ENCODE data around the gene ROPN1L. TPM values are rescaled to one million over a fixed set of nuclear protein-coding genes. Genes with fewer than 3 reads are reported as not detected.
A peak's percentile ranks its signal among the peaks of the same experiment; 100 is the strongest.

The ROPN1L gene
- total RNA-seq, 1 donor from 2014 or later, result 0.45 TPM

DNA sequence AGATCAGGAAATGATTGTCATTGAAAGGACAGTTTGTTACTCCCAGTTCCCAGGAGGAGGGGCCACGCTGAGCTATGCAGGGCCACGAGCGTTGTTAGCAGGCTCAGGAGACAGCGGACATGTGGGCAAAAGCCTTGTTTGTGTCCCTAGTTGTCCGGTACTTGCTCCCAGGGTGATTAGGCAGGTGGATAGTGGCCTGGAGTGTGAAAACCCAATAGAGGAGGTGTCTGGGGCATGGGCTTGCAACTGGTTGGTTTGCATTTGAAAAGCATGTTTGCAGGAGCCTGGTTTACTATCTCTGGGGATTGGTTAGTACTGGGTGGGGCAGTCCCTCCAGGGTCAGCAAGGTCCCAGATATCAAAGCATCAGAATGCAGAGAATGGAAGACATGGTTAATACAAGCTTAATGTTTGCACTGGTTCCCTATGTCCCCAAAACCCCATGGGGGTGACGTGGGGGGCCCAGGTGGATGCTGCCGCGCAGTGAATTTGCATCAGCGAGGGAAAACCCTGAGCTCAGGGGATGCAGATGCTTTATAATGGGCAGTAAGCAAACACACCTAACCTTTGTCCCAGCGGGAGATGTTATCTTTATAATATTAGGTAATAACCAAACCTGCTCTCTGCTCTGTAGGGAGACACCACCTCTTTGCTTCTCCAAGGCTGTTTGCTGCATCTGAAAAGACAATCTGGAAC lies 39.7 kb downstream of the ROPN1L start:
- H3K4me1 Mint-ChIP-seq, result peaks cover 16% of the 10 kb centered on the region
- no peaks in the 10 kb centered on the region for H3K36me3 Mint-ChIP-seq
- H3K4me3 Mint-ChIP-seq, result no peak overlapping the region
- peaks cover 11% of the 10 kb centered on the region for H3K9me3 Mint-ChIP-seq
- H3K27me3 Mint-ChIP-seq (ENCODE audit: low read depth), result no peaks in the 10 kb centered on the region
- TF ChIP-seq, protein P1, sequence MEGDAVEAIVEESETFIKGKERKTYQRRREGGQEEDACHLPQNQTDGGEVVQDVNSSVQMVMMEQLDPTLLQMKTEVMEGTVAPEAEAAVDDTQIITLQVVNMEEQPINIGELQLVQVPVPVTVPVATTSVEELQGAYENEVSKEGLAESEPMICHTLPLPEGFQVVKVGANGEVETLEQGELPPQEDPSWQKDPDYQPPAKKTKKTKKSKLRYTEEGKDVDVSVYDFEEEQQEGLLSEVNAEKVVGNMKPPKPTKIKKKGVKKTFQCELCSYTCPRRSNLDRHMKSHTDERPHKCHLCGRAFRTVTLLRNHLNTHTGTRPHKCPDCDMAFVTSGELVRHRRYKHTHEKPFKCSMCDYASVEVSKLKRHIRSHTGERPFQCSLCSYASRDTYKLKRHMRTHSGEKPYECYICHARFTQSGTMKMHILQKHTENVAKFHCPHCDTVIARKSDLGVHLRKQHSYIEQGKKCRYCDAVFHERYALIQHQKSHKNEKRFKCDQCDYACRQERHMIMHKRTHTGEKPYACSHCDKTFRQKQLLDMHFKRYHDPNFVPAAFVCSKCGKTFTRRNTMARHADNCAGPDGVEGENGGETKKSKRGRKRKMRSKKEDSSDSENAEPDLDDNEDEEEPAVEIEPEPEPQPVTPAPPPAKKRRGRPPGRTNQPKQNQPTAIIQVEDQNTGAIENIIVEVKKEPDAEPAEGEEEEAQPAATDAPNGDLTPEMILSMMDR (IDR thresholded peaks at IDR 0.05; ENCODE audit: unreplicated experiment), result no peak
- H3K27ac Mint-ChIP-seq, result peak overlapping the region; percentile 37
- DNase-seq (ENCODE audit: low spot score in 2 of 2, unreplicated experiment in 2 of 2), result no peak

DNA sequence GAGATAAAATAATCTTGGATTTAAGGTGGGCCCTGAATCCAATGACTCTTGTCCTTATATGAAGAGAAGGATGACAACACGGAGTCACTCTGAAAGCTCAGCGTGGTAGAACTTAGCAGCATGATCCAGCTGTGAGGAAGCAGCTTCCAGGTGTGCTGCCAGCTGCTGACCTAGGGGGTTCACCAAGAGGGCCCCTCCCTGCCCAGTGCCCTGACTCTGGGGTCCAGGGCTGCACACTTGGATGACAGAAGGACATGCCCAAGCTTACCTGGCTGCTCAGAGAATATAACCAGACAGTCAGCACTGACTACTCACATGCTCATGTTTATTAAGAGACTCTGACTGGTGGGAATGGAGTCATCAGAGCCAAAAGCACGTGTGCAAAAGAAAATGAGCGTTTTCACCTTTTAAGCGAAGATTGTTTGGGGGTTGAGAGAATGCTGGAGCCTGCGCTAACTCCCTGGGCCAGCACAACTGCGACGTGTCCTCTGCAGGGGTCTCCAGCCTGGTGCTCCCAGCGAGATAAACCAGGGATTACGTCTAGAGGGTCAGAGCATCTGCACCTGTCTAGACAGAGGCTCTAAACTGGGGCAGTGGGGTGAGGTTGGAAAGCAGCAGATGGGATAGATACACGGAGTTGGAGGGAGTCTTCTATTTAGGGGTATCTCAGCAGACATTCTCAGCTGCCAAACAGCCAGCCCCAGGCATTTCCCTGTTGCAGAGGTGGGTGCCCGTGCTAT lies 41.3 kb downstream of the ROPN1L start:
- no peak for DNase-seq (ENCODE audit: low spot score in 2 of 2, unreplicated experiment in 2 of 2)
- Mint-ChIP-seq H3K36me3 (no peaks in the 10 kb centered on the region), H3K9me3 (peaks cover 7% of the 10 kb centered on the region), H3K4me3 (no peak overlapping the region), H3K27ac (no peak overlapping the region), H3K4me1 (peaks cover 16% of the 10 kb centered on the region), H3K27me3 (ENCODE audit: low read depth) (no peaks in the 10 kb centered on the region)
- TF ChIP-seq, protein P1 (IDR thresholded peaks at IDR 0.05; ENCODE audit: unreplicated experiment), result no peak

DNA sequence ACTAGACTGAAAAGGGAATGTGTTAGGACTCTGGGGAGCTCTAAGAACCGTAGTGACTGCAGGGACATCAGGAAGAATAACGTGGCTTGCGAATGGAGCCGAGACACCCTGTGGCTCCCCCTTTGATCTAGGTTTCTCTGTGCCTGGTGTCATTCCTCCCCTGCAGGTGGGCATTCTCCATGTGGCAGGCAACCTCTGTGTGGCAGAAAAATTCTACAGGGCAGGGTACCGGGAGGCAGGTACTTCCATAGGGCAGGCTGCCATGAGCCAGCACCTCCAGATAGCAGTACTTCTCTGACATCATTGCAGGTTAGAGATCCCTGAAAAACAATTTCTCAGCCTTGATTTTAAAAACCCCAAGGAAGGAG lies 43.1 kb downstream of the ROPN1L start:
- Mint-ChIP-seq H3K27ac (peak overlapping the region; percentile 52), H3K4me3 (no peak overlapping the region), H3K36me3 (no peaks in the 10 kb centered on the region), H3K27me3 (ENCODE audit: low read depth) (no peaks in the 10 kb centered on the region), H3K9me3 (peaks cover 7% of the 10 kb centered on the region), H3K4me1 (peaks cover 16% of the 10 kb centered on the region)
- DNase-seq (ENCODE audit: low spot score in 2 of 2, unreplicated experiment in 2 of 2), result no peak
- TF ChIP-seq, protein P1 (IDR thresholded peaks at IDR 0.05; ENCODE audit: unreplicated experiment), result no peak

DNA sequence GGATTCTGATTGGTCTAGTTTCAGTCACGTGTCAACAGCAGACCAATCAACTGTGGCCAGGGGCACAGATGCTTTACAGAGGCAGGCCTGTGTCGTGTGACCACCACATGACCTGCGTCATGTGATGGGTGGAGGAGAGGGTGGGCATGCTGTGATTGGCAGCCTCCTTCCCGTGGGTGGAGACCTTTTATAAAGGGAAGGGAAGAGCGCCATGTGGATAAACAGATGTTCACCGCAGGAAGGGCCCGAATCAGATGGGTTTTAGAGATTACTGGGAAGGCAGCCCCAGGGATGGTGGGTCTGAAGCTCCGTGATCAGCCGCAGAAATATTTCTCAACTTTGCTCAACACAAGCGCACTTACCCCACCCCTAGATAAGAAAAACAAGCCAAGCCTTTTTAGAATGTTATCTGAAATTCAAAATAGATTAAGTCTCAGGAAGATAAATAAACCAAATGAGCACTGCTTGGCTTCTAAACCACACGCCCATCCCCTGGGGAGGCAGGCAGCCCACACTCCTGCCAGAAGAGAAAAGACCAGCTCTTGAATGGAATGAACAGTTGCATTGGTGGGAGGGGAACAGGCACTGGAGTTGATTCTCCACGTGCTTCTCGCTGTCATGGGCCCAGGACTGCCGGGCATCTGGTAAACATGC lies 43.6 kb downstream of the ROPN1L start:
- DNase-seq (ENCODE audit: low spot score in 2 of 2, unreplicated experiment in 2 of 2), result no peak
- Mint-ChIP-seq H3K27ac (peak overlapping the region; percentile 52), H3K4me1 (peaks cover 16% of the 10 kb centered on the region), H3K27me3 (ENCODE audit: low read depth) (no peaks in the 10 kb centered on the region), H3K9me3 (peaks cover 7% of the 10 kb centered on the region), H3K4me3 (no peak overlapping the region), H3K36me3 (no peaks in the 10 kb centered on the region)
- TF ChIP-seq, protein P1 (IDR thresholded peaks at IDR 0.05; ENCODE audit: unreplicated experiment), result no peak

- H3K4me1 Mint-ChIP-seq, result peaks cover 11% of the 10 kb centered on the region
- peaks cover 6% of the 10 kb centered on the region for H3K9me3 Mint-ChIP-seq
- H3K36me3 Mint-ChIP-seq, result no peaks in the 10 kb centered on the region
- TF ChIP-seq, protein P1 (IDR thresholded peaks at IDR 0.05; ENCODE audit: unreplicated experiment), result no peak
- H3K27ac Mint-ChIP-seq, result no peak overlapping the region
- no peaks in the 10 kb centered on the region for H3K27me3 Mint-ChIP-seq (ENCODE audit: low read depth)
- no peak overlapping the region for H3K4me3 Mint-ChIP-seq
- no peak for DNase-seq (ENCODE audit: low spot score in 2 of 2, unreplicated experiment in 2 of 2)
Measured at GRCh38 chr5:10485897-10486296, 44.2 kb downstream of the ROPN1L start.
